HG02981 (cell line): ENCODE data around the gene ADAP2.
"Not testable (repeated sequence)": the region's sequence is repeated elsewhere in the genome, so short reads cannot be mapped to it uniquely, and the experiment has no call there.

Source experiments
- ATAC-seq: cut with Tn5 transposase; IDR thresholded peaks from one replicate; pipeline ENCODE4 v1.9.1; 2021; ENCODE audit warnings: mild to moderate bottlenecking, moderate library complexity; ENCODE audit not compliant: unreplicated experiment

Gene ADAP2

GRCh38 chr17:30921544-30922196 lies at the start of gene ADAP2:
Gene ADAP2 (plus strand): TSS chr17:30921945. CDS start chr17:30922015, 70 bp downstream.
- ATAC-seq, result no peak

- ATAC-seq, result no peak
These were observed 35.6 kb upstream of the ADAP2 start for GRCh38 chr17:30886187-30886586.

DNA sequence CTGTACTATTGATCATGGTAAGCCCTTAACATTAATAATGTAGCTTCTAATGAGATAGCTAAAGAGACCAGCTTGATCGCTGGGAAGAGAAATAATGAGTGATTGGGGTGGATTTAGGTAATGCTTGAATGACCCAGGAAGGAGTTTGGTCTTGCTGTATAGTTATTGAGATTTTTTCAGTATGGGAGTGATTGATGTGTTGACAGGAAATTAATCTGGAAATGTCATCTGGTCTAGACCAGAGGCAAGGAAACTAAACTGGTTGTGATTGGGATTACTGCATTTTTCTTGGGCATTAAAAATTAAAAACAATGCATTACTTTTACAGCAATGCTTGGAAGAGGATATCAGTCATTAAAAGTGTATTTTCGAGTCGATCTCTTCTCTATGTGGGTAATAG lies 27.5 kb upstream of the ADAP2 start:
- no peak for ATAC-seq

DNA sequence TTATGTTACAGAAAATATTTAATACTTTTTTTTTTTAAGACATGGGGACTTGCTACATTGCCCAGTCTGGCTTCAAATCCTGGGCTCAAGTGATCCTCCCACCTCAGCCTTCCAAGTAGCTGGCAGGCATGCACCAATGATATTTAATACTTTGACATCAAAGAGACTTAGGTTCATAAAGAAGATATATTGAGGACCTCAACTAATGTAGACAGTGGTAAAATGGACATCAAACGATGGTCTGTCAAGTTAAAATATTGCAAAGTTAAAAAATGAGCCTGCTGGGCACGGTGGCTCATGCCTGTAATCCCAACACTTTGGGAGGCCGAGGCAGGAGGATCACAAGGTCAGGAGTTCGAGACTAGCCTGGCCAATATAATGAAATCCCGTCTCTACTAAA lies 24.4 kb upstream of the ADAP2 start:
- no peak for ATAC-seq

DNA sequence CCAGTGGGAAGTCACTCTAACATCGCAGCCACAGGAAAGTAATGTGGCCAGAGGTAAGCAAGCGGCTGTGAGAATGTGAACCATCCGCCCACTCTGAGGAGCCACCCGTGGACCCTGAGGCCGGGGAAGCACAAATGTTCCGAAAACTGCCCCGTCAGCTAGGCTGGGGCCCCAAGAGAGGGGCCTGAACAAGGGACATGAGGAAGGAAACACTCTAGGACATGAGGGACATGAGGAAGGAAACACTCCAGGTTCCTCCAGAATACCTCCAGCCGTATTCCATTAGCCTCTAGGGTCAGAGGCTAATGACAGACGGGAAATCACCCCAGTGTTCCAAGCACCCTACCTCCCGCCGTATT lies 16.0 kb upstream of the ADAP2 start:
- peak; percentile 12 for ATAC-seq

DNA sequence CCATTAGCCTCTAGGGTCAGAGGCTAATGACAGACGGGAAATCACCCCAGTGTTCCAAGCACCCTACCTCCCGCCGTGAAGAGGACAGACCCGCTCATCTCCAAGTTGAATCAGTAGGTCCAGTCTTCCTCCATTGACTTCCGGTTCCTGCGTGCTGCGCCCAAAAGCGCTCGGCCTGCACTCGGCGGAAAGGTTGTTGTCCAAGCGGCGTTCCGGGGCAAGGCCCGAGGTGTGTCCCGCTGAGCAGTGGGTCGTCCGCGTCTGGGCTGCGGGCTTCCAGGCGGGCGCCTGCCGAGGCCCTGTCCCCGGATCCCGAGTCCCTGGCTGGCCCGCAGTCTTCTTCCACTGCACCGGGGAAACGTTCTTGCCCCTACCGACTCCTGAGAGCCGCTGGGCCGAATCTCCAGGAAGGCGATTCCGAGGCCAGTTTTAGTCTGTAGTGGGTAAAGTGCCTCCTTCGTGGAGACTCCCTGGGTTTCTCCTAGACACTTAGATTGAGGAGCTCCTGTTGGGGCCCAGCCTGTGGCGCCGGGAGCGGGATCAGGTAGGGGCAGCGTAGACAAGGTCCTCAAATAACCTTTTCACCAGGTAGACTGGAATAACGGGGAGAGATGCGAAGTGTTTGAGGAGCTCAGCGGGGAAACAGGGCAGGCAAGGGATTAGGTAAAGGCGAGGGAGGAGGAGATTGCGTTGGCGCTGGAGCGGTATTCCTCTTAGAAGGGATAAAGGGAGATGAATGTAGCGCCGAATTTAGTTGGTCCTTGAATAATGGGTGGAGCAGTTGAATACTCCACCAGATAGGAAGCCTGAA lies 15.4 kb upstream of the ADAP2 start, which contains the start of gene TEFM:
TEFM (minus strand) TSS at position 138 of the 811 bp plus-strand sequence; CDS start at position 98, 40 bp downstream.
- ATAC-seq, result peak; percentile 86

DNA sequence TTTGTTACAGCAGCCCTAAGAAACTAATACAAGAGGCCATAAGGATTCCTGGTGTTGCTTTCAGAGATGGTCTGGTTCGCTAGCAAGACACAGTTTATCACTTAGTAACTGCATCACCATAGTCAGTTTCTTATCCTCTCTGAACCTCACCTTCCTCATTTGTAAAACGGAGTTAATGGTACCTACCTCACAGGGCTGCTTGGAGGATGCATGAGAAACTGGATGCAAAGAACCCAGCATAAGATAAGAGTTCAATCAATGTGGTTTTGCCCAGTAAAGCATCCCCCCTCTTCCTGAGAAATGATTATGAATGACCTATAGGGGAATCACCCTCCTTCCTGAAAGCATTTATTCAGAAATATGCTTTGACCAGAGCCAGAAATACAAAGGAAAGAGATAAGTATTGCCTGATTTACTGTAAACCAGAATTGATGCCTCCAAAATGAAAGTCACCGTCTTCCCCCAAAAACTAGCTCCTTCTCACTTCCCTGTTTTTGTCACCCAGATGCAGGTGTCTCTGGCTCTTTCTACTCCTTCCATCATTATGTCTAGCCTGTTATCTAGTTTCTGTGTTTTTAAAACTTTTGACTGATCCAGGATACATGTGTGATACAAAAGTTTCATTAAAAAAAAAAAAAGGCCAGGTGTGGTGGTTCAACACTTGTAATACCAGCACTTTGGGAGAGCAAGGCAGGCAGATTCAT lies 12.9 kb upstream of the ADAP2 start:
- ATAC-seq, result no peak

GRCh38 chr17:30910151-30910550 lies 11.6 kb upstream of the ADAP2 start:
- ATAC-seq, result not testable (repeated sequence)

DNA sequence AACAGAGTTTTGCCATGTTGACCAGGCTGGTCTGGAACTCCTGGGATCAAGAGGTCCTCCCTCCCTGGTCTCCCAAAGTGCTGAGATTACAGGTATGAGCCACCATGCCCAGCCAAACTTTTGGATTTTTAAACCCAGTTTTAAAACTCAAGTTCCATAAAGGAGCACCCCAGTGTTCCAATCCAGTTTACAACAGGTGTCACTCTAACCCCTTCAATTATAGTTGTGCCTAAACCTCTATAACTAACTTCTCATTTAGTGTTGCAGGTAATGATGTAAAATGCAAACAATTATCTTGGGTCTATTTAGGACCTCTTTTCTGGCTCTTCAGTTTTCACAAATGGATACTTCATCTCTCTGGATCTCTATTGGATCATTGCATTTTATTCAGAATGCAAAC lies 7.8 kb upstream of the ADAP2 start:
- no peak for ATAC-seq

GRCh38 chr17:30915833-30916611 lies 5.7 kb upstream of the ADAP2 start:
- no peak for ATAC-seq

- ATAC-seq, result no peak
These were observed 4.7 kb upstream of the ADAP2 start for GRCh38 chr17:30917050-30917449.

DNA sequence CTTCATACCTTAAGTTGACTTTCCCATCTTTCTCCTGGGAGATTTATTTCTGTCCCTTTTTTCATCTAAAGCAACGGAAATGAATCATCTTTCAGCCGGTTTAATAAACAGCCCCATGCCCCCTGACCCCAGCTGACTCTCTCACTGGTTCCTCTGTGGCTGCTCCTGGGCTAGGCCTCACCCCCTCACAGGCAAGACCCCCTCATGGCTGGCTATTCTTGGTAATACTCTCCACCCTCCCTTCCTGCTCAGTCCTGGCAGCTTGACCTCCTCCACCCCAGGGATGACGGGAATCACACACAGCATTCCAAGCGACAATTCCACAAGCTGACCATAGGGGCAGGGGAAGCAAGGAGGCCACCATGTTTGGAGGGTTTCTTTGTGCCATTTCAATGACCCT lies 1.5 kb upstream of the ADAP2 start:
- no peak for ATAC-seq

DNA sequence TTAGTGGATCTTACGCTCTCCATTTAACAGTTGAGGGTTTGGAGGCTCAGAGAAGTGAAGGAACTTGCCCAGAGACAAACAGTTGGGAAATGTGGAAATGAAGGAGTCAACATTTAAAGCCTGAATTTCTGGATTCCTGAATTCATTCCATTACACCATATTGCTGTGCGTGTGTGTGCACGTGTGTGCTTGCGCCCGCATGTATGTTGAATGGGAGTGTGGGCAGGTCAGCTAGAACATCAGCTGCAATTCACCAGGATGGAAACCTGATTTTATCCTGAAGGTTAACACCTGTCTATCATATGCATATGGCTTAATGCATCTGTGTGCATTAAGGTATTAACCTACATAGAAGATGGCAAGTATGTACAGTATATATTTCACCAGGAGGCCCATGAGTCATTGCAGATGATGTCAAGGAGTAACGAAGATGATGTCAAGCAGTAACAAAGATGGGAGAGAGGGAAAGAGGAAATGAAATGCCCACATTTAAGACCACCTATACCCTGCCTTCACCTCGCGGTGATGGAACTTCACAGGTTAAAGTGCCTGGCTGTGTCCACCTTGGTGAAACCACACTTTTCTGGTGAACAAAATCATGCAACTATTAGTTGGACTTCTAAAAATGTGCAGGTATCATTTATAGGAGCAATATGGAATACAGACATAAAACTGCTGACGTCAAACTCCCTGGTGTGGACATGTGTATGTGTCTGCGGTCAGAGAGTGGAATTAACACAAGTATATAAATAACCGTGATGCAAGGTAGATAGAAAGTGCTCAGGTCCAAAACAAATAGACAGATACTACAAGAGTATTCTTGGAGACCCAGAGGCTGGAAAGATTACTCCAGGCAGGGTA lies 832 bp upstream of the ADAP2 start:
- no peak for ATAC-seq

GRCh38 chr17:30922235-30923030 lies 688 bp downstream of the ADAP2 start:
- no peak for ATAC-seq

GRCh38 chr17:30924341-30924740 lies 2.6 kb downstream of the ADAP2 start:
- ATAC-seq, result no peak

- ATAC-seq, result no peak
These were observed 4.8 kb downstream of the ADAP2 start for GRCh38 chr17:30926516-30926915.

GRCh38 chr17:30927756-30928155 lies 6.0 kb downstream of the ADAP2 start:
- no peak for ATAC-seq

DNA sequence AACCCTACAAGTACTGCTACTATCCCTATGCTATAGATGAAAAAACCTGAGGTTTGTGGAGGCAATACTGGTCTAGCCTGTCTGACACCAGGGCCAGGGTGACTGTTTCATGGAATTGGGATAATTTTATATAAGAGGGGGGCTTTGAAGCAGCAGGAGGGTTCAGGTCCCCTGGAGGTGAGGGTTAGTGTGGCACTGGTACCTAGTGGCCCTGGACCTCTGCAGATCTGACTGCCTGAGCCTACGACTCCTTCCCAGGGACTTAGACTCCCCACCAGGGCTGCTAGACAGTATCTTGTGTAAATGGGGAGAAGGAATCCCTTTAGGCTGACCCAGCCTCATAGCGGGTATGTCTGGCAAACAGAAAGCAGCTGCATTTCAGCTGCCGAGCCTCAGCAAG lies 6.8 kb downstream of the ADAP2 start:
- no peak for ATAC-seq

DNA sequence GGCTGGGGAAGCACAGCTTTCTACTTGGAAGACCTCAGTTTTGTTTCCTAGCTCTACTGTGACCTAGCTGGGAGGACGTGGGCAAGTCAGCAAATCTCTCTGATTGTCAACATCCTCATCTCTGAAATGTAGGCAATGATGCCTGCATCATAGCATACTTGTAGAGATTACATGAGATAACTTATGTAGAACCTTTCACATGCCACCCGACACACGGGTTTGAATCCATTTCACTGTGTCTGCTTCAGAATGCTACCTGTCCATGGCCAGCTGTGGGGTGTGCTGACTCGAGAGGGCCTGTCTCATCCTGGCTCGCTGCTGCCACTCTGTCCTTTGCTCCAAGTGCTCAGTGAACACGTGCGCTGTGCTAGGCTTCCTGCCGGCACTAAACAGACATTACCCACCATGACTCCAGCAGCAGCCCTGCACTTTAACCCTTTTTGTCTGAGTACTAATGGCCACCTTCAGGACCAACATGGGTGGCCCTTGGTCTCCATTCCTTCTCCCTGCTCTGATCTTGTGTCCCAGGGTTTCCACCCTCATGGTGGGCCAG lies 7.4 kb downstream of the ADAP2 start:
- ATAC-seq, result no peak
